Esophagus muscularis mucosa (tissue), 4 donors: ENCODE data around the gene CMTM1.

ENCODE experiments used
- CTCF ChIP-seq, 3 experiments: fragments of 200-600 bp in 2 of 3; fragments of 450-650 bp in 1 of 3; sonication (generic) in 2 of 3; IDR thresholded peaks; one replicate each; pipeline ENCODE4 v1.5.1; 2017 to 2019; ENCODE audit warnings: antibody characterized with exemption in 3 of 3, mild to moderate bottlenecking in 2 of 3, moderate library complexity in 1 of 3
- EP300 ChIP-seq: sonication (generic); formaldehyde crosslinking; IDR thresholded peaks from one replicate; pipeline ENCODE4 v1.6.1; 2017; ENCODE audit warnings: antibody characterized with exemption
- POLR2A ChIP-seq: fragments of 450-650 bp; IDR thresholded peaks from one replicate; pipeline ENCODE4 v1.6.1; 2017; ENCODE audit warnings: antibody characterized with exemption, moderate library complexity, mild to moderate bottlenecking, low read depth

GRCh38 chr16:66578651-66579531, 12.7 kb downstream of the CMTM1 start, which contains the start of gene CMTM2:
- TF ChIP-seq CTCF (IDR thresholded peaks at IDR 0.05) (no peak), EP300 (no peak), POLR2A (no peak)
